Retinal pigment epithelial cell (primary cell): Measurements from ENCODE around the gene ZDHHC8.

ENCODE experiments used
- DNase-seq: peaks from one replicate; pipeline ENCODE4 v3.0.0-alpha.2; 2010; ENCODE audit warnings: low read depth
- H3K4me3 ChIP-seq: 2 replicates; pipeline ENCODE4 v1.5.1; 2011; ENCODE audit warnings: mild to moderate bottlenecking, low read length, control low read depth, moderate library complexity
- CTCF ChIP-seq: conservative IDR thresholded peaks from 2 replicates; pipeline ENCODE4 v1.5.1; 2011; ENCODE audit warnings: low read depth, low read length, control low read depth, inconsistent platforms

The ZDHHC8 gene

GRCh38 chr22:20116376-20116950 lies 15.1 kb upstream of the ZDHHC8 start:
- DNase-seq, result no peak
- peak overlapping the region; percentile 90 for H3K4me3 ChIP-seq
- TF ChIP-seq CTCF, result no peak

GRCh38 chr22:20116951-20117632 lies 14.5 kb upstream of the ZDHHC8 start, which contains the start of gene TRMT2A:
Gene TRMT2A, minus strand, starts transcription at chr22:20117226. Its CDS starts 320 bp downstream, at chr22:20116906.
- peak; percentile 93 for DNase-seq
- peak within 1 kb of the TSS; percentile 90 for H3K4me3 ChIP-seq
- peak; percentile 4 for TF ChIP-seq CTCF

- no peak for TF ChIP-seq CTCF
- no peak for DNase-seq
- peak overlapping the region; percentile 86 for H3K4me3 ChIP-seq
Measured at GRCh38 chr22:20117633-20118299, 13.8 kb upstream of the ZDHHC8 start.

- no peak for TF ChIP-seq CTCF
- peak overlapping the region; percentile 86 for H3K4me3 ChIP-seq
- no peak for DNase-seq
Measured at GRCh38 chr22:20118300-20119020, 13.1 kb upstream of the ZDHHC8 start.

- no peak overlapping the region for H3K4me3 ChIP-seq
- no peak for DNase-seq
- TF ChIP-seq CTCF, result no peak
Measured at GRCh38 chr22:20121856-20122415, 9.7 kb upstream of the ZDHHC8 start.

GRCh38 chr22:20123366-20124082 lies 8.1 kb upstream of the ZDHHC8 start:
- DNase-seq, result no peak
- no peak overlapping the region for H3K4me3 ChIP-seq
- TF ChIP-seq CTCF, result no peak
